Mesodermal cell (in vitro differentiated cells): ENCODE measurements around the gene OSTM1.
"Not testable (repeated sequence)": the region's sequence is repeated elsewhere in the genome, so short reads cannot be mapped to it uniquely, and the experiment has no call there.

Experiments
- H3K27ac ChIP-seq: 2 replicates; pipeline ENCODE4 v1.7.0; 2013; ENCODE audit warnings: mild to moderate bottlenecking, low read depth, low read length, moderate library complexity; ENCODE audit not compliant: severe bottlenecking
- H3K36me3 ChIP-seq: 2 replicates; pipeline ENCODE4 v1.7.1; 2013; ENCODE audit warnings: mild to moderate bottlenecking, low read length, moderate library complexity; ENCODE audit not compliant: control insufficient read depth, insufficient read depth
- H3K4me1 ChIP-seq: one replicate; pipeline ENCODE4 v1.7.1; 2013; ENCODE audit warnings: mild to moderate bottlenecking, low read length; ENCODE audit not compliant: insufficient read depth, control insufficient read depth, poor library complexity, severe bottlenecking
- H3K4me3 ChIP-seq: 2 replicates; pipeline ENCODE4 v1.7.0; 2013; ENCODE audit warnings: low read length, control low read depth, mild to moderate bottlenecking; ENCODE audit not compliant: insufficient read depth, poor library complexity, severe bottlenecking; ENCODE audit errors: extremely low read depth
- H3K9me3 ChIP-seq: 2 replicates; pipeline ENCODE4 v1.7.1; 2013; ENCODE audit warnings: mild to moderate bottlenecking, low read length, moderate library complexity; ENCODE audit not compliant: control insufficient read depth
- WGBS, 2 experiments: methylation state at CpG; one replicate each; pipeline ENCODE4 v1.1.5; 2013; ENCODE audit warnings: missing lambda C conversion rate in 2 of 2; ENCODE audit not compliant: insufficient coverage in 2 of 2; 5-methylcytosine and 5-hydroxymethylcytosine counted together

Gene OSTM1

DNA sequence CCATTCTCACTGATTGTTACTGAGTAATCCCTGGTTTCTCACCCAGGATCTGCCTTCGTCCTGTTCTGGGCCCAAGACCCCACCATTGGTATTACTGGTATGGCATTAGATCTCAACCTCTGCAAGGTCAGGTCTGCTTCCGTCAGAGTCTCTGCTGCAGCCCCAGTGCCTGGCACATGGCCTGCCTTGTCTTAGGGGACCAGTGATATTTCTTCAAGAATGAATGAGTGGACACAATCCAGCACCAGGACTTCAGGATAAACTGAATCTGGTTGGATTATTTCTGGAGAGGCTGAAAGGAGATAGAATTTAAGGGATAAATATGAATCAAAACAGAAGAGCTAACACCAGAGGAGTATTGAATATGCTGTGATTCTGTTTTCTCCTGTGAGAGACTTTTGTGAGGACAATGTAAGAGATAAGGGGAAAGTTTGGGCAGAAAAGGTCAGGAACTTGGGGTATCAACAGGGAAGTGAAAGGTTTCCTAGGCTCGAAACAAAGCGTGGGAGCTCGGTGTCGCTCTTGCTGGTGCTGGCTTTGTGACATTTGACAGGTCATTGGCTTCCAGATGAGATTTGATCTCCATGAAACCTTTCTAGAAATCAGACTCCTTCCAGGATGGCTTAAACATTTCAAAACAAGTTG is 53.9 kb downstream of the OSTM1 start:
- WGBS, 2 experiments: 91 to 94% methylated on average over 5 to 6 of the region's 6 CpGs

DNA sequence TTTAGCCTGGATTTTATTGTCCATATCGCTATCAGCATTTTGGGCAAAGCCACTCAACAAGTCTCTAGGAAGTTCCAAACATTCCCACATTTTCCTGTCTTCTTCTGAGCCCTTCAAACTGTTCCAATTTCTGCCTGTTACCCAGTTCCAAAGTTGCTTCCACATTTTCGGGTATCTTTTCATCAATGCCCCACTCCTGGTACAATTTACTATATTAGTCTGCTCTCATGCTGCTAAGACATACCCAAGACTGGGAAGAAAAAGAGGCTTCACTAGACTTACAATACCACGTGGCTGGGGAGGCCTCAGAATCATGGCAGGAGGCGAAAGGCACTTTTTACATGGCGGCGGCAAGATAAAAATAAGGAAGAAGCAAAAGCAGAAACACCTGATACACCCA is 58.3 kb downstream of the OSTM1 start:
- not testable (repeated sequence) for H3K4me1 ChIP-seq, H3K4me3 ChIP-seq, H3K27ac ChIP-seq, H3K36me3 ChIP-seq
- peaks cover 14% of the 10 kb centered on the region for H3K9me3 ChIP-seq
- WGBS, 2 experiments: 77 to 85% methylated on average over 3 to 6 of the region's 6 CpGs

More for the DNA sequence above, 53.9 kb downstream of the OSTM1 start:
- no peaks in the 10 kb centered on the region for H3K4me1 ChIP-seq
- peaks cover 14% of the 10 kb centered on the region for H3K9me3 ChIP-seq
- no peak overlapping the region for H3K27ac ChIP-seq
- no peak overlapping the region for H3K4me3 ChIP-seq
- H3K36me3 ChIP-seq: no peaks in the 10 kb centered on the region

DNA sequence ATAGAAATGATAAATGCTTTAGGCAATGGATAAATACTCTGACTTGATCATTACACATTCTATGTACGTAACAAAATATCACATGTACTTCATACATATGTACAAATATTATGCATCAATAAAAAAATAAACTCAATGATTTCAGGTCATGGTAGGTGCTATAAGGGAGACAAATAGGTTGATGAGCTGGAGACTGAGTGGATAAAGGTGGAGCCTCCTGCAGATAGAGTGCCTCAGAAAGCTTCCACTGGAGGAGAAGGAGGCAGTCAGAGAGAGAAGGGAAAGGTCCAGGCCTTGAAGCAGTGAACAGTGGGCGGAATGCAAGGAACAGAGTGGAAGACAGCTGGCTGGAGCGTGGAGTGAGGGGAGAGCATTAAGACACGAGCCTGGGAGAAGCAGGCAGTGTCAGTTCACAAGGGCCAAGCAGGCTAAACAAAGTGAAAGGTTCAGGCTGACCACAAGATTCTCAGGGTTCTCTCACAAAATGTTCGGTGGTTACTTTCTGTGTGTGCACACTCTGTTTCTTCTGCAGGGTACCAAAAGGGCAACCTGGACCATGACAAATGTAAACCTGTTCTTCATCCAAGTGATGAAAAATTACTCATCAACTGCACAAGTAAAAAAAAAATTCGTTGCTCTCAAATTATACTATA is 60.6 kb downstream of the OSTM1 start:
- H3K27ac ChIP-seq: no peak overlapping the region
- H3K9me3 ChIP-seq: peaks cover 23% of the 10 kb centered on the region
- 76 to 83% methylated on average over 4 of the region's 6 CpGs for WGBS, 2 experiments

DNA sequence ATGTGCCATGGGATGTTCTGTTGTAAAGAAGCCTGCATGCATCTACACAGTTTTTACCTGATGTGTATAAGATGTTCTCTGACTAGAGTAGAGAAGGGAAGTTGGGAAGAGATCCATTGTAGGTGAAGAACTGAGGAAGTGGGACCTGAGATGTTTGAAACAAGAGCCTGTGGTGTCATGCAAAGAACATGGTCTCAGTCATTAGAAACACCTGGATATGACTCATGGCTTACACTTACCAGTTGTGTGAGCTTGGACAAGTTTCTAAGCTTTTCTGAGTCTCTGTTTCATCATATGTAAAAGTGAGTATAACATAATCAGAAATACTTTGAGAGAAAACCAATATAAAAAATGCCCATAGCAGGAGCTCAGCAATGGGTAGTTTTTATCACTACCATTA is 64.6 kb downstream of the OSTM1 start:
- no peaks in the 10 kb centered on the region for H3K4me1 ChIP-seq
- H3K27ac ChIP-seq: no peak overlapping the region
- peaks cover 17% of the 10 kb centered on the region for H3K9me3 ChIP-seq

More for the DNA sequence above, 60.6 kb downstream of the OSTM1 start:
- Histone ChIP-seq H3K4me3 (no peak overlapping the region), H3K4me1 (no peaks in the 10 kb centered on the region), H3K36me3 (no peaks in the 10 kb centered on the region)

DNA sequence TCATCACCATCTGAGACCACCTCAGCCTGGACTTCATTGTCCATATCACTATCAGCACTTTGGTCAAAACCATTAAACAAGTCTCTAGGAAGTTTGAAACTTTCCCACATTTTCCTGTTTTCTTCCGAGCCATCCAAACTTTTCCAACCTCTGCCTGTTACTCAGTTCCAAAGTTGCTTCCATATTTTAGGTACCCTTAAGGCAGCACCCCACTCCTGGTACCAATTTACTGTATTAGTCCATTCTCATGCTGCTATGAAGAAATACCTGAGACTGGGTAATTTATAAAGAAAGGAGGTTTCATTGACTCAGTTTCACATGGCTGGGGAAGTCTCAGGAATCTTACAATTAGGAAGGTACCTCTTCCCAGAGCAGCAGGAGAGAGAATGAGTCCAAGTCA is 65.3 kb downstream of the OSTM1 start:
- not testable (repeated sequence) for H3K36me3 ChIP-seq, H3K4me3 ChIP-seq, H3K27ac ChIP-seq, H3K4me1 ChIP-seq
- 64 to 100% methylated on average over 1 of the region's 1 CpG for WGBS, 2 experiments
- H3K9me3 ChIP-seq: peaks cover 17% of the 10 kb centered on the region

More for the DNA sequence above, 64.6 kb downstream of the OSTM1 start:
- no peak overlapping the region for H3K4me3 ChIP-seq
- H3K36me3 ChIP-seq: no peaks in the 10 kb centered on the region

DNA sequence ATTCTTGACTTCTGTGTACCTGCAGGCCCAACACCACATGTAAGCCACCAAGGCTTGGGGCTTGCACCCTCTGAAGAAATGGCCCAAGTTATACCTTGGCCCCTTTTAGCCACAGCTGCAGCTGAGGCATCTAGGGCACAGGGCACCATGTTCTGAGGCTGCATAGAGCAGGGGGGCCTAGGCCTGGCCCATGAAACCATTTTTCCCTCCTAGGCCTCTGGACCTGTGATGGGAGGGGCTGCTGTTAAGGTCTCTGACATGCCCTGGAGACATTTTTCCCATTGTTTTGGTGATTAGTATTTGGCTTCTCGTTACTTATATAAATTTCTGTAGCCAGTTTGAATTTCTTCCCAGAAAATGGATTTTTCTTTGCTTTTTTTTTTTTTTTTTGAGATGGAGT is 66.2 kb downstream of the OSTM1 start:
- Histone ChIP-seq H3K9me3 (peaks cover 17% of the 10 kb centered on the region), H3K4me1 (no peaks in the 10 kb centered on the region), H3K27ac (no peak overlapping the region), H3K4me3 (no peak overlapping the region), H3K36me3 (no peaks in the 10 kb centered on the region)
- no CpG with 5 or more reads among the region's 1 CpG for WGBS, 2 experiments

DNA sequence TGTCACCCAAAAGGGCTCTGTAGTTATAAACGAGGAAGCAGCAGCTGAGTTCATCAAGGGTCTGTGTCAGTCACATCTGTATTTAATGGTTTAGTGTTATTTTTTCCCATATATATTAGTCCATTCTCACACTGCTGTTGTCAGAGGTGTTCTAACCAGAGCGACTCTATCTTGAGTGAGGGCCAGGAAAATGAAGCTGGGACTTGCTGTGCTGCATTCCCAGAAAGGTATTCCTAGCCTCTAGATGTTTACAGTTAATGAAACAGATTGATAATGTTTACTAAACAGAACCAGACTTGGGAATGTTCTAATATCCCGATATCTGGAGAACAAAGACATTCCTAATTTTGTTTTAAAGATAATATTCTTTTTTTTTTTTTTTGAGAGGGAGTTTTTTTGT is 68.6 kb downstream of the OSTM1 start:
- Histone ChIP-seq H3K27ac (no peak overlapping the region), H3K4me1 (peaks cover 6% of the 10 kb centered on the region), H3K9me3 (peaks cover 17% of the 10 kb centered on the region), H3K36me3 (no peaks in the 10 kb centered on the region), H3K4me3 (no peak overlapping the region)
- WGBS, 2 experiments: no CpG with 5 or more reads among the region's 3 CpGs

DNA sequence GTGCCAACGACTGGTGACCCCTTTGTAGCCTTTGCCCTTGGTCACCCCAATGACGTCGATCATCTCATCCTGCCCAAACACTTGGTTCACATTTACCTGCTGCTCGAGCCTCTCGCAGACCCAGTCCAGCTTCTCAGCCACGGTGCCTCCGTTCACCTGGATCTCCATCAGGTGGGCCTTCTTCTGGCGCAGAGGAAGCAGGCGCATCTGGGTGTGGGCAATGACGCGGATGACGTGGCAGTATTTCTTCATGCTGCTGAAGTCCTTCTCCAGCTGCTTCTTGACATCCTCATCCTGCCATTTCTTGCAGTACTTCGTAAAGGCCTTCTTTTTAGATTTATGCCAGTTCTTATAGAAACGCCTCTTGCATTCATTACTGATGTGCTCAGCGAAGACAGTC is 69.7 kb downstream of the OSTM1 start:
- H3K4me3 ChIP-seq: no peak overlapping the region
- peaks cover 6% of the 10 kb centered on the region for H3K4me1 ChIP-seq
- peaks cover 17% of the 10 kb centered on the region for H3K9me3 ChIP-seq
- H3K27ac ChIP-seq: no peak overlapping the region
- 93 to 94% methylated on average over 15 of the region's 15 CpGs for WGBS, 2 experiments
- no peaks in the 10 kb centered on the region for H3K36me3 ChIP-seq

DNA sequence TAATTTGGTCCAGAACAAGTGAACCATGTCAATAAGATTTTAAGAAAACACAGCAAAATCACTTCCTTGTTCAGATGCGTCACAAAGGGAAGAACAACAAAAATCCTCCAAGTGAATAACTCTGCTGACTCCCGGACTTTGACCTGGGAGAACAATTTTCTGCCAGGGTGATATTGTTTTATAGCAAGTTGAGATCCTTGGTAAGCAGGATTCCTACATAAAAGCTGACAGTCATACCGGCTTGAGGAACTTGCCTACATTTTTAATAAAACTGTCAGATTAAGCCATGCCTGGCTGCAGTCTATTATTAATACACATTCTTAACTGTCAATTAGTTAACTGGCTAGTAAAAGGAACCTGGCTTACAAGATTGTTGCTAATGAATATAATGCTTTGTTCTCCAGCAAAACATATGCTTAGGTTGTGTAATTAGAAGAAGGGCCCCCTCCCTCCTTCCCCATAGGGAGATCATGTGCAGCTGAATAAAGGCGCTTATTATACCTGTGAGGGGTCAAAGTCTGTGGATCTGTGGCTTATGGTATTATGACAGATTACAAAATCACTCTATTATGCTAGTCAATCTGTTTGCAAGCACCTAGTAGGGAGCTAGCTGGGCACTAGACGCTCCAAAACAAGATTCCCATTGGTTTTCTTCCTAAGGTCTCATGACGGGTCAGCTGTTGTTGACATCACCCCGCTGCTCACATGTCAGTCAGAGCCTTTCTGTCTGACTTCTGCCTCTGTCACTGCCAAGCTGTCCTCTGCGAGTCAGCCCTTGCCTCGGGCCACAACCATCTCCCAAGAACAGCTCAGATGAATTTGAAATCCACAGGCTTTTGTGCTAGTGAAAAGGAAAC is 71.9 kb downstream of the OSTM1 start:
- WGBS, 2 experiments: 58 to 59% methylated on average over 3 to 7 of the region's 9 CpGs

DNA sequence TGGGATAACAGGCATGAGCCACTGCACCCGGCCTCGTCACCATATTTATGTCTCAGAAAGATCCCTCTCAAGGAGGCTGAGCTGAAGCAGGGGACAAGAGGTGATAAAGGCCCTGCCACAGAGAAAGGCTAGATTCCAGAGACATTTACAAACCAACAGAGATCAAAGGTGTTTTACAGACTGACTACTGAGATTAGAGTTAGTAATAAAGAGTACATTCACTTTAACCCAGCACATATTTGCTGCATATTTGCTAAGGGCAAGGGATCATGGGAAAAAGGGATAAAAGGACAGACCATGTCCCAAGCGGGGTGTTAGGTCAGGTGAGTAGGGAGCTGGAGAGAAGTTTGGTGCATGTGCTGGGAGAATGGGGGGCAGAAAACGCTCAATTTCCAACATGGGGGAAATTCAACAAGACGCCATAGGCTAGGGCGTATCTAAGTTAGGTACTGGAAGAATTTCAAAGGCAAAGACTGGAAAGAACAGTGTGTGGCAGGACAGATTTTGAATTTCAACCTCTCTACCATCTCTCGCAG is 72.8 kb downstream of the OSTM1 start:
- Histone ChIP-seq H3K4me1 (peaks cover 6% of the 10 kb centered on the region), H3K27ac (no peak overlapping the region), H3K9me3 (no peaks in the 10 kb centered on the region), H3K36me3 (no peaks in the 10 kb centered on the region), H3K4me3 (no peak overlapping the region)
- 93 to 98% methylated on average over 4 to 6 of the region's 7 CpGs for WGBS, 2 experiments

More for the DNA sequence above, 71.9 kb downstream of the OSTM1 start:
- no peaks in the 10 kb centered on the region for H3K9me3 ChIP-seq
- H3K4me3 ChIP-seq: no peak overlapping the region
- peaks cover 6% of the 10 kb centered on the region for H3K4me1 ChIP-seq
- H3K36me3 ChIP-seq: no peaks in the 10 kb centered on the region
- peak overlapping the region; percentile 66 for H3K27ac ChIP-seq
